SK-N-SH treated with all-trans-retinoic acid at 6 μM for 48 hours (cell line): ENCODE data around the gene FZD2.

Experiments used
- ATAC-seq: fragments of 200-7000 bp; cut with Tn5 transposase; 3 replicates; pipeline ENCODE4 v1.9.1; 2020; ENCODE audit warnings: mild to moderate bottlenecking, moderate library complexity
- ARNTL ChIP-seq: fragments of 450-650 bp; formaldehyde crosslinking; IDR thresholded peaks from 2 replicates; pipeline ENCODE4 v1.5.0; 2020; ENCODE audit warnings: low read depth, mild to moderate bottlenecking, moderate library complexity, borderline replicate concordance
- CREB5 ChIP-seq: fragments of 250-450 bp; sonication (Bioruptor Pico); IDR thresholded peaks from 2 replicates; pipeline ENCODE4 v1.5.1; 2020; ENCODE audit warnings: low read depth, mild to moderate bottlenecking, moderate library complexity
- CSDC2 ChIP-seq: fragments of 250-450 bp; sonication (Bioruptor Pico); IDR thresholded peaks from 2 replicates; pipeline ENCODE4 v1.5.0; 2020; ENCODE audit warnings: mild to moderate bottlenecking, moderate library complexity
- ESRRG ChIP-seq: fragments of 250-450 bp; sonication (Bioruptor Pico); IDR thresholded peaks from 2 replicates; pipeline ENCODE4 v1.6.1; 2021; ENCODE audit warnings: mild to moderate bottlenecking
- GLIS3 ChIP-seq: fragments of 250-450 bp; sonication (Bioruptor Pico); IDR thresholded peaks from 2 replicates; pipeline ENCODE4 v1.5.0; 2020; ENCODE audit warnings: mild to moderate bottlenecking, moderate library complexity
- OSR1 ChIP-seq: fragments of 250-450 bp; sonication (Bioruptor Pico); IDR thresholded peaks from 2 replicates; pipeline ENCODE4 v1.8.0; 2022; ENCODE audit warnings: moderate library complexity, mild to moderate bottlenecking, inconsistent platforms
- PPARA ChIP-seq: fragments of 250-450 bp; sonication (Bioruptor Pico); IDR thresholded peaks from 2 replicates; pipeline ENCODE4 v1.5.0; 2020; ENCODE audit warnings: mild to moderate bottlenecking, borderline replicate concordance
- RARB ChIP-seq: fragments of 250-450 bp; sonication (Bioruptor Pico); IDR thresholded peaks from 2 replicates; pipeline ENCODE4 v1.8.0; 2021; ENCODE audit warnings: mild to moderate bottlenecking, moderate library complexity
- TCF4 ChIP-seq: fragments of 250-450 bp; sonication (Bioruptor Pico); IDR thresholded peaks from 2 replicates; pipeline ENCODE4 v1.8.0; 2021; ENCODE audit warnings: mild to moderate bottlenecking, moderate library complexity, borderline replicate concordance
- TSHZ2 ChIP-seq: fragments of 250-450 bp; sonication (Bioruptor Pico); IDR thresholded peaks from 2 replicates; pipeline ENCODE4 v1.5.0; 2020; ENCODE audit warnings: mild to moderate bottlenecking, moderate library complexity
- ZC3H10 ChIP-seq: fragments of 250-450 bp; sonication (Bioruptor Pico); IDR thresholded peaks from 2 replicates; pipeline ENCODE4 v1.5.1; 2021; ENCODE audit warnings: mild to moderate bottlenecking, moderate library complexity
- ZFP3 ChIP-seq: fragments of 250-450 bp; sonication (Bioruptor Pico); IDR thresholded peaks from 2 replicates; pipeline ENCODE4 v1.5.0; 2020; ENCODE audit warnings: mild to moderate bottlenecking, moderate library complexity
- ZNF565 ChIP-seq: fragments of 450-650 bp; formaldehyde crosslinking; conservative IDR thresholded peaks from 2 replicates; pipeline ENCODE4 v1.5.0; 2020; ENCODE audit warnings: low read depth, mild to moderate bottlenecking, moderate library complexity
- TF ChIP-seq, protein P1 (sequence below): fragments of 250-450 bp; sonication (Bioruptor Pico); IDR thresholded peaks from 2 replicates; pipeline ENCODE4 v1.8.0; 2020; ENCODE audit warnings: mild to moderate bottlenecking, moderate library complexity, borderline replicate concordance
- TF ChIP-seq, protein P2 (sequence below): fragments of 250-450 bp; sonication (Bioruptor Pico); IDR thresholded peaks from 2 replicates; pipeline ENCODE4 v1.8.0; 2021; ENCODE audit warnings: low read depth, mild to moderate bottlenecking, moderate library complexity, borderline replicate concordance

The FZD2 gene

GRCh38 chr17:44556832-44557606, at the start of gene FZD2:
Gene FZD2 (plus strand): TSS chr17:44557484. CDS start chr17:44557689, 205 bp downstream.
- no peak for TF ChIP-seq ESRRG (CRISPR knock-in tag)
- no peak for TF ChIP-seq CREB5 (CRISPR knock-in tag)
- TF ChIP-seq ARNTL (CRISPR knock-in tag), result no peak
- no peak for TF ChIP-seq GLIS3 (CRISPR knock-in tag)
- TF ChIP-seq, protein P1, sequence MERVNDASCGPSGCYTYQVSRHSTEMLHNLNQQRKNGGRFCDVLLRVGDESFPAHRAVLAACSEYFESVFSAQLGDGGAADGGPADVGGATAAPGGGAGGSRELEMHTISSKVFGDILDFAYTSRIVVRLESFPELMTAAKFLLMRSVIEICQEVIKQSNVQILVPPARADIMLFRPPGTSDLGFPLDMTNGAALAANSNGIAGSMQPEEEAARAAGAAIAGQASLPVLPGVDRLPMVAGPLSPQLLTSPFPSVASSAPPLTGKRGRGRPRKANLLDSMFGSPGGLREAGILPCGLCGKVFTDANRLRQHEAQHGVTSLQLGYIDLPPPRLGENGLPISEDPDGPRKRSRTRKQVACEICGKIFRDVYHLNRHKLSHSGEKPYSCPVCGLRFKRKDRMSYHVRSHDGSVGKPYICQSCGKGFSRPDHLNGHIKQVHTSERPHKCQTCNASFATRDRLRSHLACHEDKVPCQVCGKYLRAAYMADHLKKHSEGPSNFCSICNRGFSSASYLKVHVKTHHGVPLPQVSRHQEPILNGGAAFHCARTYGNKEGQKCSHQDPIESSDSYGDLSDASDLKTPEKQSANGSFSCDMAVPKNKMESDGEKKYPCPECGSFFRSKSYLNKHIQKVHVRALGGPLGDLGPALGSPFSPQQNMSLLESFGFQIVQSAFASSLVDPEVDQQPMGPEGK (CRISPR knock-in tag), result peak; percentile 91; the same call in 1 of the 2 replicates
- TF ChIP-seq OSR1, result no peak
- TF ChIP-seq TSHZ2 (CRISPR knock-in tag), result no peak
- TF ChIP-seq CSDC2 (CRISPR knock-in tag), result no peak
- peak; percentile 93 for ATAC-seq

GRCh38 chr17:44511241-44512134, 45.8 kb upstream of the FZD2 start:
- ATAC-seq, result peak; percentile 46; the same call in 2 of the 3 replicates

DNA sequence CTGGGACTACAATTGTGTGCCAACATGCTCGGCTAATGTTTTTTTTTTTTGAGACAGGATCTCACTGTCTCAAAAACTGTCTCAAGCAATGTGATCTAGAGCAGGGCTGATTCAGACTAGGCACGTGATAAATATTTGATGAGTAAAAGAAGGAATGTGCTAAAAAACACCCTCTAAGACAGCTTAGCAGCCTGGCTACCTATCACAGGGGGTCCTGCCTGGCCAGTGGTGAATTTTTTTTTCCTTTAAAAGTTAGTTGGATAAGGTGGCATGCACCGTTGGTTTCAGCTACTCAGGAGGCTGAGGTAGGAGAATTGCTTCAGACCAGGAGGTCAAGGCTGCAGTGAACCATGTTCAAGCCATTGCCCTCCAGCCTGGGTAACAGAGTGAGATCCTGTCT, 39.3 kb upstream of the FZD2 start:
- peak; percentile 78 for ATAC-seq
- TF ChIP-seq ZFP3 (CRISPR knock-in tag) (no peak), TSHZ2 (CRISPR knock-in tag) (no peak), ARNTL (CRISPR knock-in tag) (no peak)

DNA sequence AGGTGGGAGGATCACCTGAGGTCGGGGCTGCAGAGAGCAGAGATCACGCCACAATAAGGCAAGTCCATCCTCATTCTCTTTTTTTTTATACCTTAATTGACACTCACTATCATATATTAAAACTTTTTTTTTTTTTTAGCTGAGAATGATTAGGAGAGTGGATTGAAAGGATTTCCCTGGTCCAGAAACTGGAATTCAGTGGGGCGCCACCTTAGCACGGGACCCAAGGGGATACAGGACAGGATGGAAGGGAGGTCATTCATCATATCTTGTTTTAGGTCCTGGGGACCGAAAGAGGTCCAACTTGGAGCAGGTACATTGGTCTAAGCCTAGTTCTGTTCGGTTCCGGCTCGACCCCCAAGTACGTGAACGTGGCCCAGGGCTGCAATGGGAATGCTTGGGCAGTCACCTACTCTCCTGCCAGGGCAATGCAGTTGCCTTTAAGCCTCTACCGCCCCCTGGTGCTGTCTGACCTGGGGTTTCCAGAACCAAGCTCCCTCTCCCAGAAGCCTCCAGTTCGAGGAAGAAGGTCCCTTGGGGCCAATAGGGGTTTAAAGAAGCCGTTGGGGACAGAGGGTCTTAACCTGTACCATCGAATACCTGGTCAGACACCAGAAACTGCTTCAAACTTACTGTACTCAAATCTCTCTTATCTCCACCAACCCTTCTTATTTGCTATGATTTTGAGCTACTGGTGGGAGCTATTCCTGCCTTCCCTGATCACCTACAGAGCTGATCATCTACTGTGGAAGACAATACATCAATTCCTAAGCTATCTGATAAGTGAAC, 34.2 kb upstream of the FZD2 start:
- peak; percentile 93 for ATAC-seq

GRCh38 chr17:44523672-44523972, 33.7 kb upstream of the FZD2 start:
- no peak; the same call in 2 of the 3 replicates for ATAC-seq
- TF ChIP-seq ARNTL (CRISPR knock-in tag) (no peak), CREB5 (CRISPR knock-in tag) (no peak)
- TF ChIP-seq, protein P1 (CRISPR knock-in tag), result no peak
- TF ChIP-seq, protein P2, sequence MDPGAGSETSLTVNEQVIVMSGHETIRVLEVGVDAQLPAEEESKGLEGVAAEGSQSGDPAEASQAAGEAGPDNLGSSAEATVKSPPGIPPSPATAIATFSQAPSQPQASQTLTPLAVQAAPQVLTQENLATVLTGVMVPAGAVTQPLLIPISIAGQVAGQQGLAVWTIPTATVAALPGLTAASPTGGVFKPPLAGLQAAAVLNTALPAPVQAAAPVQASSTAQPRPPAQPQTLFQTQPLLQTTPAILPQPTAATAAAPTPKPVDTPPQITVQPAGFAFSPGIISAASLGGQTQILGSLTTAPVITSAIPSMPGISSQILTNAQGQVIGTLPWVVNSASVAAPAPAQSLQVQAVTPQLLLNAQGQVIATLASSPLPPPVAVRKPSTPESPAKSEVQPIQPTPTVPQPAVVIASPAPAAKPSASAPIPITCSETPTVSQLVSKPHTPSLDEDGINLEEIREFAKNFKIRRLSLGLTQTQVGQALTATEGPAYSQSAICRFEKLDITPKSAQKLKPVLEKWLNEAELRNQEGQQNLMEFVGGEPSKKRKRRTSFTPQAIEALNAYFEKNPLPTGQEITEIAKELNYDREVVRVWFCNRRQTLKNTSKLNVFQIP, result no peak

More for the DNA sequence above, 34.2 kb upstream of the FZD2 start:
- no peak for TF ChIP-seq PPARA
- TF ChIP-seq TCF4, result no peak
- TF ChIP-seq RARB (CRISPR knock-in tag), result no peak
- no peak for TF ChIP-seq ZNF565 (CRISPR knock-in tag)
- no peak for TF ChIP-seq ESRRG (CRISPR knock-in tag)
- no peak for TF ChIP-seq ARNTL (CRISPR knock-in tag)
- TF ChIP-seq ZFP3 (CRISPR knock-in tag), result no peak
- no peak for TF ChIP-seq ZC3H10 (CRISPR knock-in tag)
